Vagina (tissue), 2 donors: ENCODE measurements around the gene PACRGL. TPM values are rescaled to one million over a fixed set of nuclear protein-coding genes. Genes with fewer than 3 reads are reported as not detected.

ENCODE experiments used
- DNase-seq, 2 donors: peaks; one replicate each; pipeline ENCODE4 v3.0.0-alpha.2; 2017; ENCODE audit errors: extremely low spot score in 2 of 2
- H3K27ac ChIP-seq: fragments of 200-600 bp; sonication (generic); one replicate; pipeline ENCODE4 v1.5.1; 2019
- H3K27me3 ChIP-seq: fragments of 200-600 bp; sonication (generic); one replicate; pipeline ENCODE4 v1.5.1; 2019
- H3K36me3 ChIP-seq, 2 donors: fragments of 200-600 bp; sonication (generic); one replicate each; pipeline ENCODE4 v1.5.1; 2017 to 2019
- H3K4me1 ChIP-seq: fragments of 200-600 bp; sonication (generic); one replicate; pipeline ENCODE4 v1.5.1; 2019
- H3K4me3 ChIP-seq, 2 donors: fragments of 200-600 bp; sonication (generic); 1 replicate in 1 of 2; 2 replicates in 1 of 2; pipeline ENCODE4 v1.5.1; 2016 to 2019
- H3K9me3 ChIP-seq: fragments of 200-600 bp; sonication (generic); one replicate; pipeline ENCODE4 v1.5.1; 2019
- CTCF ChIP-seq, 3 experiments: fragments of 450-650 bp in 2 of 3; fragments of 200-600 bp in 1 of 3; sonication (generic) in 1 of 3; IDR thresholded peaks; one replicate each; pipeline ENCODE4 v1.5.1; 2017 to 2019; ENCODE audit warnings: antibody characterized with exemption in 3 of 3, mild to moderate bottlenecking in 2 of 3, moderate library complexity in 2 of 3
- POLR2A ChIP-seq, 2 donors: fragments of 450-650 bp; IDR thresholded peaks; one replicate each; pipeline ENCODE4 v1.6.1; 2017; ENCODE audit warnings: antibody characterized with exemption in 2 of 2, mild to moderate bottlenecking in 2 of 2, moderate library complexity in 2 of 2
- POLR2AphosphoS5 ChIP-seq, 2 donors: sonication (generic); formaldehyde crosslinking; IDR thresholded peaks; one replicate each; pipeline ENCODE4 v1.9.0; 2017; ENCODE audit warnings: antibody characterized with exemption in 2 of 2, mild to moderate bottlenecking in 2 of 2, low read depth in 1 of 2; ENCODE audit not compliant: insufficient read depth in 1 of 2
- intact Hi-C: fragments of 100-400 bp; cut with DNase I; formaldehyde crosslinking; loops from one replicate; pipeline ENCODE4 v1.15.1; 2023
- total RNA-seq: library from RNA; depleted of rRNA; stranded (reverse); fragments of >200 nt; gene quantifications from one replicate; pipeline ENCODE4 v1.2.3, GENCODE V29; 2016

The PACRGL gene
- total RNA-seq, 1 donor from 2014 or later: 53.8 TPM

GRCh38 chr4:20679951-20680350 lies 20.3 kb upstream of the PACRGL start:
- intact Hi-C loops: loop anchor here (10.0 kb wide), 1 partner anchor 265 kb away; no protein-coding TSS in a partner anchor
- H3K4me1 ChIP-seq: no peaks in the 10 kb centered on the region

GRCh38 chr4:20680736-20681135 lies 19.5 kb upstream of the PACRGL start:
- H3K27me3 ChIP-seq: no peaks in the 10 kb centered on the region
- H3K27ac ChIP-seq: no peak overlapping the region
- H3K9me3 ChIP-seq: no peaks in the 10 kb centered on the region
- intact Hi-C loops: loop anchor here (10.0 kb wide), 1 partner anchor 266 kb away; no protein-coding TSS in a partner anchor
- H3K4me1 ChIP-seq: no peaks in the 10 kb centered on the region
- no peak for TF ChIP-seq POLR2A (IDR thresholded peaks at IDR 0.05)
- TF ChIP-seq POLR2AphosphoS5 (IDR thresholded peaks at IDR 0.05; ENCODE audit: insufficient read depth in 1 of 2, low read depth in 1 of 2): no peak
- no peak overlapping the region for H3K4me3 ChIP-seq
- DNase-seq: no peak
- no peaks in the 10 kb centered on the region for H3K36me3 ChIP-seq

More at GRCh38 chr4:20679951-20680350, 20.3 kb upstream of the PACRGL start:
- DNase-seq: no peak
- Histone ChIP-seq H3K4me3 (no peak overlapping the region), H3K27me3 (no peaks in the 10 kb centered on the region), H3K36me3 (no peaks in the 10 kb centered on the region), H3K27ac (no peak overlapping the region), H3K9me3 (no peaks in the 10 kb centered on the region)
- TF ChIP-seq POLR2A (IDR thresholded peaks at IDR 0.05) (no peak), CTCF (IDR thresholded peaks at IDR 0.05) (no peak), POLR2AphosphoS5 (IDR thresholded peaks at IDR 0.05; ENCODE audit: insufficient read depth in 1 of 2, low read depth in 1 of 2) (no peak)

- intact Hi-C loops: loop anchor here (10.0 kb wide), 1 partner anchor 266 kb away; no protein-coding TSS in a partner anchor
- Histone ChIP-seq H3K4me3 (no peak overlapping the region), H3K27ac (no peak overlapping the region), H3K9me3 (no peaks in the 10 kb centered on the region), H3K36me3 (no peaks in the 10 kb centered on the region), H3K4me1 (no peaks in the 10 kb centered on the region), H3K27me3 (no peaks in the 10 kb centered on the region)
- TF ChIP-seq POLR2AphosphoS5 (IDR thresholded peaks at IDR 0.05; ENCODE audit: insufficient read depth in 1 of 2, low read depth in 1 of 2) (no peak), CTCF (IDR thresholded peaks at IDR 0.05) (no peak), POLR2A (IDR thresholded peaks at IDR 0.05) (no peak)
- DNase-seq: no peak
Observed at GRCh38 chr4:20681271-20681670, 19.0 kb upstream of the PACRGL start.

DNA sequence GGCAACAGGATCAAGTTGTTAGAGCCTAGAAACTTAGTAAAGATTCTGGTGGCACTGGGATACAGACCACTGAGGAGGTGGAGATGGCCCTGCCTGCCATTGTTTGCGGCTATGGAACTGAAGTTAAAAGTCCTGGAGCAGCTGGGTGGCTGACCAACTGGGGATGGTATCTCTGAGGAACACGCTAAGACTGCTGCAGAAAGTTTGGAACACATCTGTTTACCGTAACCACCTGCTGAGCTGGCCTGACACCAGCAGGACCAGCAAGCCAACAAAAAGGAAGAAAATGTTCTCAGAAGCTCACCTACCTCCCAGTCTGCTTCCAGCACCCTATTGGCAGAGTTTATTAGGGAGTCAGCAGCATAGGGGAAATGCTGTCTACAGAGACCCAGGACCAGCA lies 17.4 kb upstream of the PACRGL start:
- H3K27ac ChIP-seq: no peak overlapping the region
- H3K27me3 ChIP-seq: no peaks in the 10 kb centered on the region
- no peaks in the 10 kb centered on the region for H3K4me1 ChIP-seq
- TF ChIP-seq POLR2A (IDR thresholded peaks at IDR 0.05): no peak
- TF ChIP-seq POLR2AphosphoS5 (IDR thresholded peaks at IDR 0.05; ENCODE audit: insufficient read depth in 1 of 2, low read depth in 1 of 2): no peak
- TF ChIP-seq CTCF (IDR thresholded peaks at IDR 0.05): no peak
- intact Hi-C loops: loop anchor here (10.0 kb wide), 1 partner anchor 268 kb away; no protein-coding TSS in a partner anchor
- H3K36me3 ChIP-seq: no peaks in the 10 kb centered on the region
- no peak overlapping the region for H3K4me3 ChIP-seq
- no peaks in the 10 kb centered on the region for H3K9me3 ChIP-seq
- DNase-seq: no peak

- TF ChIP-seq CTCF (IDR thresholded peaks at IDR 0.05): no peak
- TF ChIP-seq POLR2A (IDR thresholded peaks at IDR 0.05): no peak
- no peak for TF ChIP-seq POLR2AphosphoS5 (IDR thresholded peaks at IDR 0.05; ENCODE audit: insufficient read depth in 1 of 2, low read depth in 1 of 2)
- H3K36me3 ChIP-seq: no peaks in the 10 kb centered on the region
- H3K9me3 ChIP-seq: no peaks in the 10 kb centered on the region
- H3K4me3 ChIP-seq: no peak overlapping the region
- no peaks in the 10 kb centered on the region for H3K27me3 ChIP-seq
- no peak overlapping the region for H3K27ac ChIP-seq
- DNase-seq: no peak
- intact Hi-C loops: loop anchor here (10.0 kb wide), 1 partner anchor 269 kb away; no protein-coding TSS in a partner anchor
- H3K4me1 ChIP-seq: no peaks in the 10 kb centered on the region
Observed at GRCh38 chr4:20683766-20684165, 16.5 kb upstream of the PACRGL start.
